ENCODE measurements around the gene ADGRE3.

ADGRE3 gene, protein sequence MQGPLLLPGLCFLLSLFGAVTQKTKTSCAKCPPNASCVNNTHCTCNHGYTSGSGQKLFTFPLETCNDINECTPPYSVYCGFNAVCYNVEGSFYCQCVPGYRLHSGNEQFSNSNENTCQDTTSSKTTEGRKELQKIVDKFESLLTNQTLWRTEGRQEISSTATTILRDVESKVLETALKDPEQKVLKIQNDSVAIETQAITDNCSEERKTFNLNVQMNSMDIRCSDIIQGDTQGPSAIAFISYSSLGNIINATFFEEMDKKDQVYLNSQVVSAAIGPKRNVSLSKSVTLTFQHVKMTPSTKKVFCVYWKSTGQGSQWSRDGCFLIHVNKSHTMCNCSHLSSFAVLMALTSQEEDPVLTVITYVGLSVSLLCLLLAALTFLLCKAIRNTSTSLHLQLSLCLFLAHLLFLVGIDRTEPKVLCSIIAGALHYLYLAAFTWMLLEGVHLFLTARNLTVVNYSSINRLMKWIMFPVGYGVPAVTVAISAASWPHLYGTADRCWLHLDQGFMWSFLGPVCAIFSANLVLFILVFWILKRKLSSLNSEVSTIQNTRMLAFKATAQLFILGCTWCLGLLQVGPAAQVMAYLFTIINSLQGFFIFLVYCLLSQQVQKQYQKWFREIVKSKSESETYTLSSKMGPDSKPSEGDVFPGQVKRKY

GRCh38 chr19:14674764-14675163, at the start of gene ADGRE3:
ADGRE3 (minus strand) TSS chr19:14674844; CDS start chr19:14674770, 74 bp downstream.
- no peak for DNase-seq

- no peak for DNase-seq
Measured at GRCh38 chr19:14722127-14722526, 47.5 kb upstream of the ADGRE3 start.

GRCh38 chr19:14719162-14719561, 44.5 kb upstream of the ADGRE3 start:
- no peak for DNase-seq

- no peak for DNase-seq
Measured at GRCh38 chr19:14718522-14719116, 44.0 kb upstream of the ADGRE3 start.

- no peak for DNase-seq
Measured at GRCh38 chr19:14715841-14716240, 41.2 kb upstream of the ADGRE3 start.

DNA sequence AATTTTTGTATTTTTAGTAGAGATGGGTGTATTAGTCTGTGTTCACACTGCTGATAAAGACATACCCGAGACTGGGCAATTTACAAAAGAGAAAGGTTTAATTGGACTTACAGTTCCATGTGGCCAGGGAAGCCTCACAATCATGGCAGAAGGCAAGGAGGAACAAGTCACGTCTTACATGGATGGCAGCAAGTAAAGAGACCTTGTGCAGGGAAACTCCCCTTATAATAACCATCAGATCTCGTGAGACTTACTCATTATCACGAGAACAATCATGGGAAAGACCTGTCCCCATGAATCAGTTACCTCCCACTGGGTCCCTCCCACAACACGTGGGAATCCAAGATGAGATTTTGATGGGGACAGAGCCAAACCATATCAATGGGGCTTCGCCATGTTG, 29.8 kb upstream of the ADGRE3 start:
- no peak for DNase-seq

DNA sequence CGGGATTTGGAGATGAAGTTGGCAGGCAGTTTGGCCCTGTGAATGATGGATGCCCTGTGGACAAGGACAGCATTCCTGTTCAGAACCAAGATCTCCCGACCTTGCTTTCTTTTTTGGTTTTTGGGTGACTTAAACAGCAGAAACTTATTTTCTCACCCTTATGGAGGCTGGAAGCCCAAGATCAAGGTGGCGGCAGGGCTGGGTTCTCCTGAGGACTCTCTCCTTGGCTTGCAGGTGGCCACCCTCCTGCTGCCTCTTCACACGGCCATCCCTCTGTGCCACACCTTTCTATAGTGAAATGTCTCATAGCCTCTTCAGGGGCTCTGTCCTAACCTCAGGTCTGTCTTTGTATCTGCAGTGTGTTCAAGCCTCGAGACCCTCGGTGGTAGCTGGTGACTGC, 29.2 kb upstream of the ADGRE3 start:
- DNase-seq, result no peak

GRCh38 chr19:14700711-14701375, 26.2 kb upstream of the ADGRE3 start:
- no peak for DNase-seq

DNA sequence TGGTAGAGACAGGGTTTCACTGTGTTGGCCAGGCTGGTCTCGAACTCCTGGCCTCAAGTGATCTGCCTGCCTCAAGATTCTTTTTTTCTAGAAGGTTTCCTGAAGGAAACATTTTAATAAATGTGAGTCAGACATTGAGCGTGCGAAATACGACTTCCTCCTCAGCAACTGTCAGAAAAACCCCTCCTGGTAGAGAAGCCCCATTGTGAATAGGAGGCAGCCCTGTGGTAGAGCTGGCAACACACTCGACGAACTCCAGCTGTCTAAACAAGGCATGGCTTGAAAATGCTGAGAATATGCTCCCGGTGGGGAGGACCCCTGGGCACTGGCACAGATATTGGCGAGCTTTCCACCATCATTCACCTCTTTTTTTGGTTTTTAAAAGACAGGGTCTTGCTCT, 25.0 kb upstream of the ADGRE3 start:
- no peak for DNase-seq

GRCh38 chr19:14695471-14695870, 20.8 kb upstream of the ADGRE3 start:
- no peak for DNase-seq

- no peak for DNase-seq
Measured at GRCh38 chr19:14694641-14695266, 20.1 kb upstream of the ADGRE3 start.

DNA sequence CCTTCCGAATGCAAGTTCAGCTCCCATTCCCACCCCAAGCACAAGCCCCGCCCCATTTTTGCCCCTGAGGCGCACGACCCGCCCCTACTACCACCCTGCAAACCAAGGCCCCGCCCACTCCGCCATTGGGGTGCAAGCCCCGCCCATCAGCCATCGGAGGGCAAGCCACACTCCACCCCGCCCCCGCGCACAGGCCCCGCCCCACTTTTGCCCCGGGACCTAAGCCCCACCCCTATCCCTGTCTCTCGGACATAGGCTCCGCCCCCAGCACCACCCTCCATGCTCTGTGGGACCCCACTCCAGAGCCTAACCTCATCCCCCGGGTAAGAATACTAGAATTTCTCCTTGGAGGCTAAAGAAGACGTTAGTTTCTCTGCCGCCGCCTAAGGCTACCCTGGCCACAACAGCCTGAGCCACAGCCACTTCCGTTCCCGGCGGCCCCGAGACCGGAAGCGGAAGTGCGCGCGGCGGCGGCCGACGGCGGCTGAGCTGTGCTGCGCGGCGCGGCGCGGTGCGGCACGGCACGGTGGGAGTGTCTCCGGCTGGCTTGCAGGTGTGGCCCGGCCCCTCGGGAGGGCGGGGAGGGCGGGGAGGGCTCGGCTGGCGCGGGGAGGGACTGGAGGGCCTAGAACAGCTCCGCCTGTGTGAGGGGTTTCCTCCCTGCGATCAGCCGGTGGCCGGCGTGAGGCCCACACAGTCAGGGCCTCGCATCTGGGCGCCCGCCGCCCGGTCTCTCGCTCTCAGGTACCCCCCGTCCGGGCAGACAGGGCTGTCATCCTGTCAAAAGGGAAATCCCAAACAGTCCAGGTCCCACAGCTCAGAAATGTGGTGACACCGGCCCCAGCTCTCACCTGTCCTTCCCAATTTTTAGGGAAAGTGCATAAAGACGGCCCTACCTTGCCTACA, 15.2 kb upstream of the ADGRE3 start, which contains the start of gene ZNF333:
ZNF333 (plus strand) TSS at position 451 of the 906 bp plus-strand sequence. CDS start 3,444 bp downstream, outside the sequence.
- DNase-seq, result peak; percentile 85

GRCh38 chr19:14686411-14686810, 11.8 kb upstream of the ADGRE3 start:
- peak; percentile 4 for DNase-seq

DNA sequence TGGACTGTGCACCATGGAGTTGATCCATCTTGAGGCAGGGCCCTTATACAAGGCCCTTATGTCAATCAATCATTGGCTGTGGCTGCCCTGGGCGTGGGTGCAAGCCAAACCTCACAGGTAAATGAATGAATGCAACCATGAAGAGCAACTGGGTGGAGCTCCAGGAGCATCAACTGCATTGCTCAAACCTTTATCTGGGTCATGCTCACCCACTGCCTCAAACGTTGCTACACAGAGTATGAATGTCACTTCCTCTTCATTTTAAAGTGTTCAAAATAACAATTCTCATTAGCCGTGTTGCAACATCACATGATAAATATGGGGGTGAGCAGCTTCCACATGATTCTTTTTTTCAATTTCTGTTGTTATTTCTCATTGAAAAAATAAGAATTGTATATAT, 8.8 kb upstream of the ADGRE3 start:
- no peak for DNase-seq

DNA sequence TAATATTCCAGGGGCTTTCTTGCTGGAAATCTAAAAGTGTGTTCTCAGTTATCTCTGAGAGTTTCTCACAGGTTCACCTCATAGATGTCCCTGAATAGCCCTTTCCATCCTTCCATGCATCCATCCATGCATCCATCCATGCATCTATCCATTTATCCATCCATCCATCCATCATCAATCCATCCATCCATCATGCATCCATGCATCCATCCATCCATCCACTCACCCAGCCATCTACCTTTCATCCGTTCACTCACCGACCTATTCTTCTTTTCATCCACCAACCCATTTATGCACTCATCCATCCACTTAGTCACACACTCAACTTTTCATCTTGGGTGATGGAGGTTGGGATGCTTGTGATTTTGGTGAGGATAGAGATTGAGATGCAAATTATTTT, 7.4 kb upstream of the ADGRE3 start:
- no peak for DNase-seq

- DNase-seq, result no peak
Measured at GRCh38 chr19:14678199-14678598, 3.6 kb upstream of the ADGRE3 start.

DNA sequence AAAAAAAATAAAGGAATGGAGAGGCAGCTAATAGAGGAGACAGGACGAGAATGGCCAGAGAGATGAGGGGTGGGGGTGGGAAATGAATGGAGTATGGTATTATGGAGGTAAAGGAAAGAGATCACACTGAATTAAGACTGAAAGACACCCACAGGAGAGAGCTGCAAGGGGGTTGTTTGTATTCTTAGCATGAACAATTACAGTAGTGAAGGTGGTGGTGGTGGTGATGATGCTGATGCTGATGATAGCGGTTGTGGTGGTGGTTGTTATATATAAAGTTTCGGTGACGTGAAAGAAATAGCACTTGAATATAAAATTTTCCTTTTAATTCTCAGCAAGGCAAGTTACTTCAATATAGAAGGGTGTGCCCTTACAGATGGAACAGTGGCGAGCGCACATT, 2.8 kb upstream of the ADGRE3 start:
- no peak for DNase-seq

DNA sequence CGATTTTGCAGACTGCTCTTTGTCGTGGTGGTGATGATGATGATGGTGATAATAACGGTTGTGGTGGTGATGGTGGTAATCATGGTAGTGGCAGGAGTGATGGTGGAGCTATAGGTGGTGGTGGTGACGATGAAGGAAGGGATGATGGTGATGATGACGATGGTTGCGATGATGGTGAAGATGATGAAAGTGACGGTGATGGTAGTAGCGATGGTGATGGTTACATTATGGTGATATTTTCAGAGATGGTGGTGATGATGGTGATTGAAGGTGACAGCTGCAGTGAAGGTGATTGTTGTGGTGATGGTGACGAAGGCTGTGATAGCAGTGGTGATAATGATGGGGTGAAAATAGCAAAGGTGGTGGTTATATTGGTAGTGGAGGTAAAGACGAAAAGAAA, 2.1 kb upstream of the ADGRE3 start:
- no peak for DNase-seq

DNA sequence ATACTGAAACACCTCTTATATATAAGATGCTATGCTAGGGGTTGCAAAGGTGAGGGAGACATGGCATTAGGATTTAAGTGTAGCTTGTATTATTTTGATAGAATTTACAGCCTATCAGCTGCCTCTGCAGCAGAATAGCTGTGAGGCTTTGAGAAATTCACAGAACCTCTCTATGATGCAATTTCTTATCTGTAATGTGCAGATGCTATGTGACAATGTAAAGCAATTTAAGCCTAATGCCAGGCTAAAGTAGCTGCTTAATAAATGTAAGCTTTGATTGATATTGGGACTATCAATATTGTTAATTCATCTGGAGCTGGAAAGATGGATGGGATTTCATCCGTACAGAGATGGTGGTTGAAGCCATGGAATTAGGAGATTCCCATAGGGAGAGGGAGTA, 1.6 kb downstream of the ADGRE3 start:
- DNase-seq, result no peak

DNA sequence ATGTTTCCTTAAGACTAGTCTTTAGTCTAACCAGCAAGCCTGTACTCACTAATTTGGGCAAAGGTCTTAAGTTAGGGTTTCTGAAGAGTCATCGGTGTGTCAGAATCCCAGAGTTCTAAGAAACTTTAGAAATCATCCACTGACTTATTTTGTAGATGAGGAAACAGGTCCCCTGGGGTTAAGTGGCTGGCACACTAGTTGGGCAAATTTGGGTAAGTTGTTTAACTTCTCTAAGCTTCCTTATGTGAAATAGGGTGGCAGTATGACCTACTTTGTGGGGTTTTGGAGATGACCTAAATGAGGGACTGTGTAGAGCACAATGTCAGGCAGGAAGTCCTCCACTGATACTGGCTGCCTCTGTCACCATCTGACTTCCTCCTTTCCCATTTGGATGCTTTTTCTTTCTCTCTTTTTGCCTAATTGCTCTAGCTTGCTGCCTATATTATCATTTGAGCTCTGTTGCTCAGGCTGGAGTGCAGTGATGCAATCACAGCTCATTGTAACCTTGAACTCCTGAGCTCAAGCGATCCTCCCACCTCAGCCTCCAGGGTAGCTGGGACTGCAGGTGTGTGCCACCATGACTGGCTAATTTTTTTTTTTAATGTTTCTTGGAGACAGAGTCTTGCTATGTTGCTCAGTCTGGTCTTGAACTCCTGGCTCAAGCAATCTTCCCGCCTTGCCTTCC, 2.3 kb downstream of the ADGRE3 start:
- DNase-seq, result no peak

DNA sequence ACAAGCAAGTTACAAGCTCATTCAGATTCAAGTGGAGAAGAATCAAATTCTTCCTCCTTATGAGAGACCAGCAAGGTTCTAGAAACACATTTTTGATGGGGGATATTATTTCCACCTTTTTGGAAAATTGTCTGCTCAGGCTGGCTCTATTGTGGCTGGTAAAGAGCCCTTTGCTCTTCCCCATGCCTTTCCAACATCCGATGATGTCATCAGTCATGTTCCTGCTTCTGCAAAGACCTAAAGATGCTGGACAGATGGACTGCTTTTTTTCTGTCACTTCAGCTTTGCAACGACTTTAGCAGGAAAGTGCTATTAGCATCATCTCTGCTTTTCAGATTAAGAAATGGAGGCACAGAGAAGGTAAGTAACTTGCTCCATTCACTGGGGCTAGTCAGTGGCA, 4.2 kb downstream of the ADGRE3 start:
- DNase-seq, result no peak

Data from NCI-H446 treated with DMSO at 0.1 percent for 48 hours (cell line).